ENCODE measurements around the gene CAPNS1. TPM values are rescaled to one million over a fixed set of nuclear protein-coding genes. Genes with fewer than 3 reads are reported as not detected.

The CAPNS1 gene
- total RNA-seq, result 100 to 1,000 TPM; 222 to 304 (median 248) TPM

DNA sequence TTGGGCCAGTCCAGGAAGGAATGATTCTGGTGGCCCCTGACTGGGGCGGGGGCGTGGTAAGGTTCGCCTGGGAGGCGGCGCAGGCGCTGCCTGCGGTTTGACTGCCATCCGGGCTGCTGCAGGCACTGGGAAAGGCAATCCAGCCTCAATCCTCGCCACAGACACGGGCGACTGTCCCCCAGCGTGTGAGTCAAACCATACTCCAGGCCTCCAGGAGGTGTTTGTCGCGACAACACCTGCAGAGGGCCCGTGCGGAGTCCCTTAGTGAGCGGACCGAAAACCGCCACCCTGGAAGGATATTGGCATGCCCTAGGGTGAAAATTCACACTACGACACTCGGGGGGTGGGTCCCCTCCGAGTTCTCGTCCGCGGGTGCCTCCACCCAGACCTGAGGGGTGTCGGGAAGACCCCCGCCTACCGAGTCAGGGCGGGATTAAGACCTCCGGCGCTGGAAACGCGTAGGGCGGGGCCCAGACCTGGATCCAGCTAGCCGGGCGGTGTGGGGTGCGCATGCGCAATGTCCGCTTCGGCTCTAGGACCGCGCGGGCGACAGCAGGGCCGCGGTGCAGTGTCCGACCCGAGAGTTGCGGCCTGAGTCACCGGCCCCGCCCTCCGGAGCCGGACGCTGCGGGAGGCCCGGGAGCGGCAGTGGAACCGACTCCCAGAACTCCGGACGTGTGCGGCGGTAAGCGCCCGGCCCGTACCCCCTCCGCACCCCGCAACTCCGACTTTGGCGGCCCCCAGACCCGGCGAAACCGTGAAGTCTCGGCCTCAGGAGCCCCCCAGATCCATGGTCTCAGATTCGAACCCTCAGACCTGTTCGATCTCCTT, at the start of gene CAPNS1:
CAPNS1 (plus strand) TSS at position 594 of the 831 bp plus-strand sequence. CDS start 946 bp downstream, outside the sequence.
- in situ Hi-C loops (cut with MboI; ENCODE audit: low pct_ligation_motif_present in 1 of 4, low pct_unique_long_range_greater_than_20kb in 1 of 4, low sequenced_read_pairs in 3 of 4) (no loop called here), intact Hi-C loops (cut with DNase I; ENCODE audit: low total_unique reads) (no loop called here)
- Histone ChIP-seq H3K9me3 (no peaks in the 10 kb centered on the region), H3K4me1 (peaks cover 3 to 31% (median 27%) of the 10 kb centered on the region in 4 donors), H3K4me3 (peak within 1 kb of the TSS; percentile 74 to 92 (median 80)), H3K27me3 (no peaks in the 10 kb centered on the region), H3K36me3 (peaks cover 0 to 20% (median 9%) of the 10 kb centered on the region in 4 donors), H3K27ac (peak within 1 kb of the TSS; percentile 96 to 99 (median 98))
- TF ChIP-seq, protein P1, sequence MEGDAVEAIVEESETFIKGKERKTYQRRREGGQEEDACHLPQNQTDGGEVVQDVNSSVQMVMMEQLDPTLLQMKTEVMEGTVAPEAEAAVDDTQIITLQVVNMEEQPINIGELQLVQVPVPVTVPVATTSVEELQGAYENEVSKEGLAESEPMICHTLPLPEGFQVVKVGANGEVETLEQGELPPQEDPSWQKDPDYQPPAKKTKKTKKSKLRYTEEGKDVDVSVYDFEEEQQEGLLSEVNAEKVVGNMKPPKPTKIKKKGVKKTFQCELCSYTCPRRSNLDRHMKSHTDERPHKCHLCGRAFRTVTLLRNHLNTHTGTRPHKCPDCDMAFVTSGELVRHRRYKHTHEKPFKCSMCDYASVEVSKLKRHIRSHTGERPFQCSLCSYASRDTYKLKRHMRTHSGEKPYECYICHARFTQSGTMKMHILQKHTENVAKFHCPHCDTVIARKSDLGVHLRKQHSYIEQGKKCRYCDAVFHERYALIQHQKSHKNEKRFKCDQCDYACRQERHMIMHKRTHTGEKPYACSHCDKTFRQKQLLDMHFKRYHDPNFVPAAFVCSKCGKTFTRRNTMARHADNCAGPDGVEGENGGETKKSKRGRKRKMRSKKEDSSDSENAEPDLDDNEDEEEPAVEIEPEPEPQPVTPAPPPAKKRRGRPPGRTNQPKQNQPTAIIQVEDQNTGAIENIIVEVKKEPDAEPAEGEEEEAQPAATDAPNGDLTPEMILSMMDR (IDR thresholded peaks at IDR 0.05), result peak in 2 of 5 experiments; percentile 28 to 49
- TF ChIP-seq EP300 (IDR thresholded peaks at IDR 0.05; ENCODE audit: low read depth) (no peak), POLR2A (IDR thresholded peaks at IDR 0.05) (peak; percentile 99), POLR2AphosphoS5 (IDR thresholded peaks at IDR 0.05) (peak; percentile 96 to 98 (median 98))
- peak; percentile 98 for DNase-seq
- WGBS, 2 donors (ENCODE audit: low coverage in 1 of 2), result 0% methylated on average over 41 of the region's 75 CpGs; no CpG with 5 or more reads in 1 of the 2 donors

- in situ Hi-C loops (cut with MboI; ENCODE audit: low pct_ligation_motif_present in 1 of 4, low pct_unique_long_range_greater_than_20kb in 1 of 4, low sequenced_read_pairs in 3 of 4), result no loop called here
- intact Hi-C loops (cut with DNase I; ENCODE audit: low total_unique reads), result no loop called here
Measured at GRCh38 chr19:36090910-36091695, 48.8 kb upstream of the CAPNS1 start.

GRCh38 chr19:36092566-36092965, 47.3 kb upstream of the CAPNS1 start:
- Histone ChIP-seq H3K36me3 (no peaks in the 10 kb centered on the region), H3K4me3 (no peak overlapping the region), H3K27ac (no peak overlapping the region), H3K9me3 (no peaks in the 10 kb centered on the region), H3K4me1 (no peaks in the 10 kb centered on the region), H3K27me3 (no peaks in the 10 kb centered on the region)
- no peak for TF ChIP-seq POLR2AphosphoS5 (IDR thresholded peaks at IDR 0.05)
- TF ChIP-seq, protein P1 (IDR thresholded peaks at IDR 0.05), result no peak
- TF ChIP-seq POLR2A (IDR thresholded peaks at IDR 0.05), result no peak
- no peak for TF ChIP-seq EP300 (IDR thresholded peaks at IDR 0.05; ENCODE audit: low read depth)
- no peak for DNase-seq
- in situ Hi-C loops (cut with MboI; ENCODE audit: low pct_ligation_motif_present in 1 of 4, low pct_unique_long_range_greater_than_20kb in 1 of 4, low sequenced_read_pairs in 3 of 4), result no loop called here
- intact Hi-C loops (cut with DNase I; ENCODE audit: low total_unique reads), result no loop called here
- WGBS, 2 donors (ENCODE audit: low coverage in 1 of 2), result 95% methylated on average over 7 of the region's 7 CpGs; no CpG with 5 or more reads in 1 of the 2 donors

More at GRCh38 chr19:36090910-36091695, 48.8 kb upstream of the CAPNS1 start:
- Histone ChIP-seq H3K27me3 (no peaks in the 10 kb centered on the region), H3K9me3 (no peaks in the 10 kb centered on the region), H3K36me3 (no peaks in the 10 kb centered on the region), H3K27ac (no peak overlapping the region), H3K4me3 (no peak overlapping the region), H3K4me1 (no peaks in the 10 kb centered on the region)
- TF ChIP-seq POLR2AphosphoS5 (IDR thresholded peaks at IDR 0.05) (no peak), EP300 (IDR thresholded peaks at IDR 0.05; ENCODE audit: low read depth) (no peak), POLR2A (IDR thresholded peaks at IDR 0.05) (no peak)
- TF ChIP-seq, protein P1 (IDR thresholded peaks at IDR 0.05), result no peak
- no peak for DNase-seq
- WGBS, 2 donors (ENCODE audit: low coverage in 1 of 2), result 71 to 85% methylated on average over 4 to 13 of the region's 13 CpGs

DNA sequence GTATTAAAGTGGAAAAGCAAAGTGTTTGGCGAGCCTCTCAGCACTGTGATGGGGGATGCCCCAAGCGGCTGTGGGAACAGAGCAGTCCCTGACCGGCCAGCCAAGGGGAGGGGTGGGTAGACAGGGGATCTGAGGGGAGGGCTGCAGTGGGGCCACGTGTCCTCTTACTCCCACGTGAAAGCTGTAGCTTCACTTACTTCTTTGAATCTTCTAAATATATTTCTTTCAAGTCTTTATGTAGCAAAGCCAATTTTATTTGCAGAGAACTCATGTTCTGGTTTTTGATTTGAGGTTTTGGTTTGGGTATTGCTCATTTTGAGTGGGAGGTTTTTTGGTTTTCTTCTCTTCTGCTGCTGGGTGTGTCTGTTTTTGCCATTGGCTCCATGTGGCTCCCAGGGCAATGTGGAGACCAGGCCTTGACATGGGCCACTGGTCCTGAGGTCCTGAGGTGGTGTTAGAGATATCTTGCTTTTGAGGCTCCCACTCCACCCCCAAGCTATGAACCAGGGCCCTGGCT, 46.7 kb upstream of the CAPNS1 start:
- in situ Hi-C loops (cut with MboI; ENCODE audit: low pct_ligation_motif_present in 1 of 4, low pct_unique_long_range_greater_than_20kb in 1 of 4, low sequenced_read_pairs in 3 of 4) (no loop called here), intact Hi-C loops (cut with DNase I; ENCODE audit: low total_unique reads) (no loop called here)
- no peaks in the 10 kb centered on the region for H3K9me3 ChIP-seq
- DNase-seq, result no peak
- WGBS, 2 donors (ENCODE audit: low coverage in 1 of 2), result 81% methylated on average over 5 of the region's 5 CpGs; no CpG with 5 or more reads in 1 of the 2 donors
- TF ChIP-seq POLR2A (IDR thresholded peaks at IDR 0.05), result no peak
- TF ChIP-seq, protein P1 (IDR thresholded peaks at IDR 0.05), result no peak
- TF ChIP-seq EP300 (IDR thresholded peaks at IDR 0.05; ENCODE audit: low read depth), result no peak
- TF ChIP-seq POLR2AphosphoS5 (IDR thresholded peaks at IDR 0.05), result no peak
- no peak overlapping the region for H3K27ac ChIP-seq
- H3K27me3 ChIP-seq, result no peaks in the 10 kb centered on the region
- H3K4me3 ChIP-seq, result no peak overlapping the region
- no peaks in the 10 kb centered on the region for H3K4me1 ChIP-seq
- H3K36me3 ChIP-seq, result no peaks in the 10 kb centered on the region
